Ishikawa (cell line): Measurements from ENCODE around the gene LPCAT1.

ENCODE experiments used
- CREB1 ChIP-seq: IDR thresholded peaks from 2 replicates; pipeline ENCODE4 v1.6.1; 2012; ENCODE audit warnings: low read depth
- EGR1 ChIP-seq: IDR thresholded peaks from 2 replicates; pipeline ENCODE4 v1.6.1; 2012
- EP300 ChIP-seq: IDR thresholded peaks from 2 replicates; pipeline ENCODE4 v1.6.1; 2012; ENCODE audit warnings: borderline replicate concordance
- FOXM1 ChIP-seq: IDR thresholded peaks from 2 replicates; pipeline ENCODE4 v1.6.1; 2012; ENCODE audit warnings: low read depth, borderline replicate concordance
- MAX ChIP-seq: IDR thresholded peaks from 2 replicates; pipeline ENCODE4 v1.6.1; 2012
- NFIC ChIP-seq: IDR thresholded peaks from 2 replicates; pipeline ENCODE4 v1.6.1; 2012
- RAD21 ChIP-seq: IDR thresholded peaks from 2 replicates; pipeline ENCODE4 v1.6.1; 2012; ENCODE audit warnings: low read depth
- REST ChIP-seq: IDR thresholded peaks from 2 replicates; pipeline ENCODE4 v1.6.1; 2012; ENCODE audit warnings: low read depth, mild to moderate bottlenecking
- TAF1 ChIP-seq: IDR thresholded peaks from 2 replicates; pipeline ENCODE4 v1.6.1; 2012; ENCODE audit warnings: low read depth, mild to moderate bottlenecking
- USF1 ChIP-seq: IDR thresholded peaks from 2 replicates; pipeline ENCODE4 v1.6.1; 2012
- YY1 ChIP-seq: IDR thresholded peaks from 2 replicates; pipeline ENCODE4 v1.6.1; 2012; ENCODE audit warnings: low read depth

- TF ChIP-seq MAX (no peak), RAD21 (no peak), NFIC (no peak), REST (no peak), EP300 (no peak), USF1 (no peak), CREB1 (no peak), EGR1 (no peak), YY1 (no peak), TAF1 (no peak), FOXM1 (no peak)
Observed at GRCh38 chr5:1419476-1420210, 104.1 kb downstream of the LPCAT1 start.
